ENCODE data around the gene ATP6V0A4. TPM values are rescaled to one million over a fixed set of nuclear protein-coding genes. Genes with fewer than 3 reads are reported as not detected.

ATP6V0A4 gene
- total RNA-seq, 1 experiment from 2014 or later: not detected

GRCh38 chr7:138745189-138745588 lies 52.8 kb downstream of the ATP6V0A4 start:
- no peaks in the 10 kb centered on the region for H3K27me3 ChIP-seq (ENCODE audit: insufficient read depth, low read length)
- no TSS peak for BruUV-seq (replicated peaks)
- ChIA-PET POLR2A (no interaction called here), CTCF (no interaction called here), RAD21 (ENCODE audit: low non-redundant PET in 1 of 2, low total read pairs in 2 of 2, uncharacterized antibody in 2 of 2, unreplicated experiment in 2 of 2) (no interaction called here)
- no peak for DNase-seq (ENCODE audit: low read depth, low spot score)
- H4K20me1 ChIP-seq (ENCODE audit: insufficient read depth): no peaks in the 10 kb centered on the region
- intact Hi-C loops (cut with micrococcal nuclease): no loop called here
- peaks cover 0 to 8% of the 10 kb centered on the region in 2 experiments; a peak in 2 of 4 replicates for H3K4me1 ChIP-seq (ENCODE audit: control insufficient read depth in 1 of 2, insufficient read depth in 2 of 2, low read length in 2 of 2)
- H3K36me3 ChIP-seq (ENCODE audit: control insufficient read depth in 1 of 2, insufficient read depth in 2 of 2, low read length in 2 of 2): no peaks in the 10 kb centered on the region
- no peaks in the 10 kb centered on the region for H3K79me2 ChIP-seq (ENCODE audit: insufficient read depth, low read length)
- no peak for ATAC-seq
- H3K4me3 ChIP-seq (replicated peaks in 1 of 2; ENCODE audit: low read depth in 1 of 2, low read length in 2 of 2): no peak overlapping the region
- H3K9ac ChIP-seq (ENCODE audit: low read length): no peak overlapping the region
- no peaks in the 10 kb centered on the region for H3K9me2 ChIP-seq (ENCODE audit: insufficient read depth)
- TF ChIP-seq EZH2phosphoT487 (IDR thresholded peaks at IDR 0.05; ENCODE audit: borderline replicate concordance) (no peak), CEBPB (IDR thresholded peaks at IDR 0.05; ENCODE audit: low read depth) (no peak), CBX3 (IDR thresholded peaks at IDR 0.05; ENCODE audit: low read depth) (no peak), ZNF274 (IDR thresholded peaks at IDR 0.05; ENCODE audit: low read depth, low read length) (no peak), MAX (IDR thresholded peaks at IDR 0.05) (no peak), CTCF (IDR thresholded peaks at IDR 0.05 in 2 of 3, conservative IDR thresholded peaks at IDR 0.05 in 1 of 3; ENCODE audit: borderline replicate concordance in 1 of 3, insufficient read depth in 1 of 3, low read depth in 2 of 3, low read length in 2 of 3) (no peak), POLR2AphosphoS5 (IDR thresholded peaks at IDR 0.05; ENCODE audit: low read depth, low read length) (no peak), SIN3A (IDR thresholded peaks at IDR 0.05; ENCODE audit: low read depth) (no peak), RAD21 (IDR thresholded peaks at IDR 0.05; ENCODE audit: low read depth) (no peak), ELF1 (IDR thresholded peaks at IDR 0.05; ENCODE audit: borderline replicate concordance, low read depth) (no peak), TCF7L2 (IDR thresholded peaks at IDR 0.05; ENCODE audit: borderline replicate concordance, extremely low read depth, insufficient read depth, insufficient read length) (no peak), EZH2 (IDR thresholded peaks at IDR 0.05) (no peak), POLR2A (IDR thresholded peaks at IDR 0.05; ENCODE audit: borderline replicate concordance, extremely low read depth, insufficient read depth, insufficient read length) (no peak)
- no peaks in the 10 kb centered on the region for H3K9me3 ChIP-seq (ENCODE audit: control insufficient read depth in 1 of 2, insufficient read depth in 1 of 2, low read depth in 1 of 2, low read length in 2 of 2)
- H3K27ac ChIP-seq (ENCODE audit: low read depth, low read length): no peak overlapping the region
- H2AFZ ChIP-seq (ENCODE audit: low read depth, low read length, poor library complexity, severe bottlenecking): no peak overlapping the region
- no peak overlapping the region for H3K4me2 ChIP-seq (ENCODE audit: low read length)
